Lower leg skin (tissue), 3 donors: ENCODE measurements around the gene GJB4.

ENCODE experiments used
- POLR2A ChIP-seq, 2 donors: fragments of 450-650 bp; IDR thresholded peaks; one replicate each; pipeline ENCODE4 v1.6.1; 2016 to 2017; ENCODE audit warnings: antibody characterized with exemption in 2 of 2, mild to moderate bottlenecking in 1 of 2, moderate library complexity in 1 of 2
- TF ChIP-seq, protein P1 (sequence below), 3 donors: fragments of 450-650 bp; IDR thresholded peaks; one replicate each; pipeline ENCODE4 v1.5.1; 2016; ENCODE audit warnings: antibody characterized with exemption in 3 of 3, mild to moderate bottlenecking in 3 of 3, moderate library complexity in 2 of 3

DNA sequence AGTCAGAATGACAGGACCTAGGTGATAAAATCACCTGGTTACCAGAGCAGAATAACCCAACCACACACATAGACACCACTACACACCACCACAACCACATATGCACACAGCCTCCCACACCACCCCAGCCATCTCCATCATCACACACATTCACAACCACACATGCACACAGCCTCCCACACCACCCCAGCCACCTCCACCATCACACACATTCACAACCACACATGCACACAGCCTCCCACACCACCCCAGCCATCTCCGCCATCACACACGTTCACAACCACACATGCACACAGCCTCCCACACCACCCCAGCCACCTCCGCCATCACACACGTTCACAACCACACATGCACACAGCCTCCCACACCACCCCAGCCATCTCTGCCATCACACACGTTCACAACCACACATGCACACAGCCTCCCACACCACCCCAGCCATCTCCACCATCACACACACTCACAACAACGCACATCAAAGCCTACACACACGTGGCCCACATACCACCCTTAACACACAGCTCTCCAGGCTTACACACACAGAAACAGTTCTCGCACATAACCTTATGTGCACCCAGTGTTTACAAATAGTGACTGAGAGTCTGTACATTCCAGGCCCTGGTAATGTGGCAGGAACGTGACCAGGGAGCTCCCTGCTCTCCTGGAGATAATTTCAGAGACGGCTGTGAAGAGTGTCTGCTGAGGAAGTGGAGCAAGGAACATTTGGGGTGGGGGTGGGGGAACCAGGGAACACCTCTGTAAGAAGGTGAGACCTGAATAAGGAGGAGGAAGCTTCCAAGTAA, 18.2 kb downstream of the GJB4 start:
- TF ChIP-seq, protein P1, sequence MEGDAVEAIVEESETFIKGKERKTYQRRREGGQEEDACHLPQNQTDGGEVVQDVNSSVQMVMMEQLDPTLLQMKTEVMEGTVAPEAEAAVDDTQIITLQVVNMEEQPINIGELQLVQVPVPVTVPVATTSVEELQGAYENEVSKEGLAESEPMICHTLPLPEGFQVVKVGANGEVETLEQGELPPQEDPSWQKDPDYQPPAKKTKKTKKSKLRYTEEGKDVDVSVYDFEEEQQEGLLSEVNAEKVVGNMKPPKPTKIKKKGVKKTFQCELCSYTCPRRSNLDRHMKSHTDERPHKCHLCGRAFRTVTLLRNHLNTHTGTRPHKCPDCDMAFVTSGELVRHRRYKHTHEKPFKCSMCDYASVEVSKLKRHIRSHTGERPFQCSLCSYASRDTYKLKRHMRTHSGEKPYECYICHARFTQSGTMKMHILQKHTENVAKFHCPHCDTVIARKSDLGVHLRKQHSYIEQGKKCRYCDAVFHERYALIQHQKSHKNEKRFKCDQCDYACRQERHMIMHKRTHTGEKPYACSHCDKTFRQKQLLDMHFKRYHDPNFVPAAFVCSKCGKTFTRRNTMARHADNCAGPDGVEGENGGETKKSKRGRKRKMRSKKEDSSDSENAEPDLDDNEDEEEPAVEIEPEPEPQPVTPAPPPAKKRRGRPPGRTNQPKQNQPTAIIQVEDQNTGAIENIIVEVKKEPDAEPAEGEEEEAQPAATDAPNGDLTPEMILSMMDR (IDR thresholded peaks at IDR 0.05) = no peak
- no peak for TF ChIP-seq POLR2A (IDR thresholded peaks at IDR 0.05)
